Measurements from ENCODE around the gene GNAT2. TPM values are rescaled to one million over a fixed set of nuclear protein-coding genes. Genes with fewer than 3 reads are reported as not detected.

The GNAT2 gene
- total and polyA plus RNA-seq, 12 donors, result 0.04 TPM; not detected in 11

- Histone ChIP-seq H3K9me3 (no peaks in the 10 kb centered on the region), H3K36me3 (peaks cover 0 to 53% (median 30%) of the 10 kb centered on the region in 9 donors), H3K27ac (no peak overlapping the region), H3K27me3 (no peaks in the 10 kb centered on the region), H3K4me1 (peaks cover 2 to 27% (median 12%) of the 10 kb centered on the region in 9 donors), H3K4me3 (no peak overlapping the region)
- DNase-seq, result no peak
- ATAC-seq, result no peak
- WGBS, 2 donors, result 87 to 89% methylated on average over 16 of the region's 16 CpGs
- intact Hi-C loops (cut with DNase I), result loop anchor here in 6 of 10 donors (2.0 to 10.0 kb wide), 3 partner anchors 85 to 353 kb away; partner anchors contain the start of genes AHCYL1 (in 2 of the 6) and GNAI3 (in 2 of the 6)
- no peak for TF ChIP-seq CTCF (IDR thresholded peaks at IDR 0.05)
Observed at GRCh38 chr1:109631513-109632505, 12.4 kb upstream of the GNAT2 start.

- intact Hi-C loops (cut with DNase I), result loop anchor here in 5 of 10 donors (2.0 to 10.0 kb wide), 3 partner anchors 84 to 354 kb away; partner anchors contain the start of genes AHCYL1 (in 2 of the 5) and GNAI3 (in 2 of the 5)
- Histone ChIP-seq H3K4me3 (no peak overlapping the region), H3K9me3 (no peaks in the 10 kb centered on the region), H3K36me3 (peaks cover 0 to 61% (median 30%) of the 10 kb centered on the region in 9 donors), H3K27me3 (no peaks in the 10 kb centered on the region), H3K27ac (no peak overlapping the region), H3K4me1 (peaks cover 0 to 19% (median 5%) of the 10 kb centered on the region in 9 donors)
- 94 to 95% methylated on average over 14 of the region's 14 CpGs for WGBS, 2 donors
- no peak for ATAC-seq
- no peak for TF ChIP-seq CTCF (IDR thresholded peaks at IDR 0.05)
- no peak for DNase-seq
Observed at GRCh38 chr1:109630898-109631512, 11.6 kb upstream of the GNAT2 start.

GRCh38 chr1:109630081-109630897, 10.9 kb upstream of the GNAT2 start:
- no peaks in the 10 kb centered on the region for H3K9me3 ChIP-seq
- intact Hi-C loops (cut with DNase I), result loop anchor here in 5 of 10 donors (2.0 to 10.0 kb wide), 3 partner anchors 83 to 355 kb away; partner anchors contain the start of genes AHCYL1 (in 2 of the 5) and GNAI3 (in 2 of the 5)
- H3K27me3 ChIP-seq, result no peaks in the 10 kb centered on the region
- H3K27ac ChIP-seq, result no peak overlapping the region
- ATAC-seq (peak in 1 of 8 donors; percentile 11), DNase-seq (no peak)
- no peak overlapping the region for H3K4me3 ChIP-seq
- TF ChIP-seq CTCF (IDR thresholded peaks at IDR 0.05), result peak; percentile 14 to 50 (median 36)
- H3K4me1 ChIP-seq, result peaks cover 0 to 16% (median 0%) of the 10 kb centered on the region in 9 donors
- H3K36me3 ChIP-seq, result peaks cover 0 to 64% (median 30%) of the 10 kb centered on the region in 9 donors
- 80% methylated on average over 29 to 30 of the region's 30 CpGs for WGBS, 2 donors

Measured in heart right ventricle (tissue), 16 donors.